ENCODE results near the gene CNTN5. TPM values are rescaled to one million over a fixed set of nuclear protein-coding genes. Genes with fewer than 3 reads are reported as not detected.

Gene CNTN5
- total and polyA plus RNA-seq, 5 experiments from 2014 or later: not detected

GRCh38 chr11:100008417-100008816 lies 987.7 kb downstream of the CNTN5 start:
- DNase-seq (no peak), ATAC-seq (no peak)
- Mint-ChIP-seq H3K4me3 (no peak overlapping the region), H3K27ac (no peak overlapping the region), H3K36me3 (no peaks in the 10 kb centered on the region), H3K27me3 (no peaks in the 10 kb centered on the region), H3K4me1 (no peaks in the 10 kb centered on the region), H3K9me3 (peaks cover 0 to 28% (median 12%) of the 10 kb centered on the region in 9 donors)
- POLR2A ChIA-PET: no interaction called here

GRCh38 chr11:100009728-100010127 lies 989.0 kb downstream of the CNTN5 start:
- Mint-ChIP-seq H3K9me3 (peaks cover 0 to 26% (median 13%) of the 10 kb centered on the region in 9 donors), H3K27me3 (no peaks in the 10 kb centered on the region), H3K36me3 (no peaks in the 10 kb centered on the region), H3K4me1 (no peaks in the 10 kb centered on the region), H3K27ac (no peak overlapping the region), H3K4me3 (no peak overlapping the region)
- POLR2A ChIA-PET: no interaction called here
- ATAC-seq (no peak), DNase-seq (no peak)

GRCh38 chr11:100010393-100010792 lies 989.6 kb downstream of the CNTN5 start:
- ATAC-seq (no peak), DNase-seq (no peak)
- no peaks in the 10 kb centered on the region for H3K27me3 Mint-ChIP-seq
- no peaks in the 10 kb centered on the region for H3K4me1 Mint-ChIP-seq
- H3K36me3 Mint-ChIP-seq: no peaks in the 10 kb centered on the region
- POLR2A ChIA-PET: no interaction called here
- peaks cover 0 to 23% (median 11%) of the 10 kb centered on the region in 9 donors for H3K9me3 Mint-ChIP-seq
- H3K4me3 Mint-ChIP-seq: no peak overlapping the region
- H3K27ac Mint-ChIP-seq: no peak overlapping the region

- no peak for DNase-seq
- POLR2A ChIA-PET: no interaction called here
- H3K9me3 Mint-ChIP-seq: peaks cover 0 to 18% (median 11%) of the 10 kb centered on the region in 9 donors
- H3K4me1 Mint-ChIP-seq: no peaks in the 10 kb centered on the region
- H3K36me3 Mint-ChIP-seq: no peaks in the 10 kb centered on the region
- H3K27me3 Mint-ChIP-seq: no peaks in the 10 kb centered on the region
- no peak overlapping the region for H3K4me3 Mint-ChIP-seq
- no peak for ATAC-seq
- no peak overlapping the region for H3K27ac Mint-ChIP-seq
Measured at GRCh38 chr11:100011697-100012096, 990.9 kb downstream of the CNTN5 start.

- Mint-ChIP-seq H3K4me3 (no peak overlapping the region), H3K27me3 (no peaks in the 10 kb centered on the region), H3K27ac (no peak overlapping the region), H3K36me3 (no peaks in the 10 kb centered on the region), H3K4me1 (no peaks in the 10 kb centered on the region), H3K9me3 (peaks cover 0 to 14% (median 9%) of the 10 kb centered on the region in 9 donors)
- DNase-seq (no peak), ATAC-seq (no peak)
- POLR2A ChIA-PET: no interaction called here
Measured at GRCh38 chr11:100013011-100013410, 992.3 kb downstream of the CNTN5 start.

GRCh38 chr11:100031973-100032372 lies 1011.2 kb downstream of the CNTN5 start:
- Mint-ChIP-seq H3K4me1 (no peaks in the 10 kb centered on the region), H3K27ac (no peak overlapping the region), H3K4me3 (no peak overlapping the region), H3K27me3 (no peaks in the 10 kb centered on the region), H3K9me3 (peaks cover 0 to 26% (median 14%) of the 10 kb centered on the region in 9 donors), H3K36me3 (peaks cover 0 to 5% (median 0%) of the 10 kb centered on the region in 3 donors)
- POLR2A ChIA-PET: no interaction called here
- DNase-seq (no peak), ATAC-seq (no peak)

- no peaks in the 10 kb centered on the region for H3K4me1 Mint-ChIP-seq
- H3K27ac Mint-ChIP-seq: no peak overlapping the region
- POLR2A ChIA-PET: no interaction called here
- no peak for DNase-seq
- no peaks in the 10 kb centered on the region for H3K27me3 Mint-ChIP-seq
- H3K9me3 Mint-ChIP-seq: peaks cover 0 to 18% (median 3%) of the 10 kb centered on the region in 9 donors
- no peaks in the 10 kb centered on the region for H3K36me3 Mint-ChIP-seq
- no peak overlapping the region for H3K4me3 Mint-ChIP-seq
- no peak for ATAC-seq
Measured at GRCh38 chr11:100061006-100061405, 1040.3 kb downstream of the CNTN5 start.

GRCh38 chr11:100066399-100066798 lies 1045.7 kb downstream of the CNTN5 start:
- H3K4me3 Mint-ChIP-seq: no peak overlapping the region
- no peaks in the 10 kb centered on the region for H3K27me3 Mint-ChIP-seq
- H3K9me3 Mint-ChIP-seq: peaks cover 0 to 9% (median 6%) of the 10 kb centered on the region in 9 donors
- no peak for ATAC-seq
- H3K27ac Mint-ChIP-seq: no peak overlapping the region
- POLR2A ChIA-PET: no interaction called here
- no peak for DNase-seq
- H3K4me1 Mint-ChIP-seq: no peaks in the 10 kb centered on the region
- no peaks in the 10 kb centered on the region for H3K36me3 Mint-ChIP-seq

- POLR2A ChIA-PET: no interaction called here
- no peak for ATAC-seq
- no peak for DNase-seq
- Mint-ChIP-seq H3K36me3 (no peaks in the 10 kb centered on the region), H3K9me3 (peaks cover 0 to 11% (median 2%) of the 10 kb centered on the region in 9 donors), H3K4me1 (no peaks in the 10 kb centered on the region), H3K27ac (no peak overlapping the region), H3K27me3 (no peaks in the 10 kb centered on the region), H3K4me3 (no peak overlapping the region)
Measured at GRCh38 chr11:100068116-100068515, 1047.4 kb downstream of the CNTN5 start.

GRCh38 chr11:100072131-100072530 lies 1051.4 kb downstream of the CNTN5 start:
- Mint-ChIP-seq H3K27me3 (no peaks in the 10 kb centered on the region), H3K4me1 (no peaks in the 10 kb centered on the region), H3K36me3 (peaks cover 0 to 5% (median 0%) of the 10 kb centered on the region in 3 donors), H3K27ac (no peak overlapping the region), H3K9me3 (peaks cover 0 to 18% (median 8%) of the 10 kb centered on the region in 9 donors), H3K4me3 (no peak overlapping the region)
- POLR2A ChIA-PET: no interaction called here
- ATAC-seq (no peak), DNase-seq (no peak)

- H3K27me3 Mint-ChIP-seq: no peaks in the 10 kb centered on the region
- peaks cover 0 to 28% (median 2%) of the 10 kb centered on the region in 9 donors for H3K9me3 Mint-ChIP-seq
- no peak for DNase-seq
- peaks cover 0 to 3% (median 0%) of the 10 kb centered on the region in 3 donors for H3K36me3 Mint-ChIP-seq
- no peaks in the 10 kb centered on the region for H3K4me1 Mint-ChIP-seq
- POLR2A ChIA-PET: no interaction called here
- no peak for ATAC-seq
- no peak overlapping the region for H3K4me3 Mint-ChIP-seq
- no peak overlapping the region for H3K27ac Mint-ChIP-seq
Measured at GRCh38 chr11:100080381-100080780, 1059.6 kb downstream of the CNTN5 start.

GRCh38 chr11:100080821-100081220 lies 1060.1 kb downstream of the CNTN5 start:
- no peak for ATAC-seq
- Mint-ChIP-seq H3K4me3 (no peak overlapping the region), H3K4me1 (no peaks in the 10 kb centered on the region), H3K36me3 (no peaks in the 10 kb centered on the region), H3K27me3 (no peaks in the 10 kb centered on the region), H3K27ac (no peak overlapping the region), H3K9me3 (peaks cover 0 to 28% (median 2%) of the 10 kb centered on the region in 9 donors)
- no peak for DNase-seq
- POLR2A ChIA-PET: no interaction called here

- peaks cover 2 to 23% (median 10%) of the 10 kb centered on the region in 9 donors for H3K9me3 Mint-ChIP-seq
- ATAC-seq: no peak
- H3K27ac Mint-ChIP-seq: no peak overlapping the region
- H3K27me3 Mint-ChIP-seq: no peaks in the 10 kb centered on the region
- H3K4me1 Mint-ChIP-seq: no peaks in the 10 kb centered on the region
- no peak for DNase-seq
- no peak overlapping the region for H3K4me3 Mint-ChIP-seq
- POLR2A ChIA-PET: no interaction called here
- no peaks in the 10 kb centered on the region for H3K36me3 Mint-ChIP-seq
Measured at GRCh38 chr11:100093698-100094097, 1072.9 kb downstream of the CNTN5 start.

GRCh38 chr11:100094121-100094865 lies 1073.5 kb downstream of the CNTN5 start:
- Mint-ChIP-seq H3K4me1 (no peaks in the 10 kb centered on the region), H3K9me3 (peaks cover 2 to 21% (median 10%) of the 10 kb centered on the region in 9 donors), H3K4me3 (no peak overlapping the region), H3K27ac (no peak overlapping the region), H3K36me3 (no peaks in the 10 kb centered on the region), H3K27me3 (no peaks in the 10 kb centered on the region)
- POLR2A ChIA-PET: no interaction called here
- no peak for DNase-seq
- ATAC-seq: no peak

All from naive thymus-derived CD8-positive, alpha-beta T cell (primary cell).